ENCODE results near the gene ZDHHC13. TPM values are rescaled to one million over a fixed set of nuclear protein-coding genes. Genes with fewer than 3 reads are reported as not detected.

Gene ZDHHC13
- total and polyA plus RNA-seq, 2 of the 8 experiments (the other 6 are each of a cell fraction or from before 2014, with no cell fraction given) = 22.4 to 24.1 TPM

DNA sequence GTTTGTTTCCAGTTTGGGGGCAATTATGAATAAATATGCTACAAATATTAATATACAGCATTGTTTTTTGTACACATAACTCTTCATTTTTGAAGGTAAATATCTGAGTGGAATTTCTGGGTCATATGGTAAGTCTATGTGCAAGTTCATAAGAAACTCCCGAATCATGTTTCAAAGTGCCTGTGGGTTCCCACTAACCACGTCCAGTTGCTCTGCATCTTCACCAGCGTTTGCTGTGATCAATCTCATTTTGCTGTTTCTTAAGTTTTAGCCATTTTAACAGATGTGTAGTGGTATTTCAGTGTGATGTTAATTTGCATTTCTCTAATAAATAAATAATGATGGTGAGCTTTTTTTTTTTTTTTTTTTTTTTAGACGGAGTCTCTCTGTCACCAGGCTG, 99.1 kb downstream of the ZDHHC13 start:
- no peak overlapping the region for H3K18ac ChIP-seq (ENCODE audit: extremely low read depth, low read length)
- H3K79me2 ChIP-seq (ENCODE audit: control insufficient read depth in 1 of 2, insufficient read depth in 2 of 2, low read length in 2 of 2) = no peaks in the 10 kb centered on the region
- DNase-seq (ENCODE audit: low read depth in 1 of 2, low spot score in 2 of 2) (no peak), FAIRE-seq (no peak)
- H2BK5ac ChIP-seq (ENCODE audit: low read depth, low read length) = no peak overlapping the region
- no peaks in the 10 kb centered on the region for H4K20me1 ChIP-seq (replicated peaks in 1 of 2; ENCODE audit: control insufficient read depth in 1 of 2, insufficient read depth in 2 of 2, low read length in 2 of 2)
- H3K36me3 ChIP-seq (ENCODE audit: control insufficient read depth in 2 of 4, insufficient read depth in 4 of 4, low read length in 3 of 4) = no peaks in the 10 kb centered on the region
- H3K27me3 ChIP-seq (replicated peaks in 1 of 4; ENCODE audit: control insufficient read depth in 3 of 4, extremely low read depth in 1 of 4, insufficient read depth in 3 of 4, low read length in 3 of 4) = no peaks in the 10 kb centered on the region
- no peak overlapping the region for H2AK5ac ChIP-seq (ENCODE audit: low read depth, low read length)
- no peak overlapping the region for H3K27ac ChIP-seq (ENCODE audit: low read depth, low read length)
- no peaks in the 10 kb centered on the region for H3K4me1 ChIP-seq (replicated peaks in 1 of 4; ENCODE audit: control insufficient read depth in 3 of 4, insufficient read depth in 4 of 4, low read length in 3 of 4)
- no peak overlapping the region for H3K4me3 ChIP-seq (ENCODE audit: extremely low read depth in 1 of 4, insufficient read depth in 2 of 4, low read depth in 3 of 4, low read length in 4 of 4)
- no peak overlapping the region for H2BK20ac ChIP-seq (ENCODE audit: low read length)
- H4K91ac ChIP-seq (replicated peaks; ENCODE audit: insufficient read length, low read length) = no peak overlapping the region
- no peaks in the 10 kb centered on the region for H3K9me3 ChIP-seq (ENCODE audit: insufficient read depth in 2 of 2, low read depth in 1 of 2, low read length in 1 of 2)
- H3K4me2 ChIP-seq (ENCODE audit: insufficient read depth in 1 of 2, low read depth in 2 of 2, low read length in 2 of 2) = no peak overlapping the region
- no peak overlapping the region for H2BK15ac ChIP-seq (ENCODE audit: low read length)
- ChIA-PET POLR2A (ENCODE audit: partially characterized antibody) (interaction anchor here (1.1 kb wide), 1 partner anchor 142 kb away, joined by 4 read pairs; no protein-coding TSS in a partner anchor), CTCF (ENCODE audit: partially characterized antibody) (no interaction called here)
- H3K23ac ChIP-seq (ENCODE audit: insufficient read length) = no peak overlapping the region
- H3K56ac ChIP-seq (replicated peaks; ENCODE audit: insufficient read length, low read depth, low read length) = no peak overlapping the region
- H2BK12ac ChIP-seq (ENCODE audit: low read depth, low read length) = no peak overlapping the region
- H2BK120ac ChIP-seq (replicated peaks; ENCODE audit: low read depth, low read length) = no peak overlapping the region
- no peak overlapping the region for H3K9ac ChIP-seq (replicated peaks in 1 of 4; ENCODE audit: extremely low read depth in 1 of 4, low read depth in 3 of 4, low read length in 3 of 4)
- WGBS, 2 experiments (ENCODE audit: extremely low coverage in 1 of 2, insufficient coverage in 1 of 2, insufficient read length in 1 of 2, insufficient replicate concordance in 2 of 2, low coverage in 1 of 2, low lambda C conversion rate in 2 of 2, missing lambda C conversion rate in 1 of 2) = 92% methylated on average over 3 of the region's 4 CpGs; no CpG with 5 or more reads in 1 of the 2 experiments
- H4K8ac ChIP-seq (ENCODE audit: extremely low read depth, insufficient read depth, low read length) = no peak overlapping the region
- H4K5ac ChIP-seq (ENCODE audit: insufficient read length, low read depth, low read length) = no peak overlapping the region
- no peaks in the 10 kb centered on the region for H3K79me1 ChIP-seq (ENCODE audit: low read depth, low read length)
- H3K23me2 ChIP-seq (ENCODE audit: low read depth, low read length) = no peaks in the 10 kb centered on the region
- H2AFZ ChIP-seq (ENCODE audit: low read length) = no peak overlapping the region
- no peak overlapping the region for H3K4ac ChIP-seq (replicated peaks; ENCODE audit: insufficient read length, low read depth, low read length)
- no peak overlapping the region for H3K14ac ChIP-seq (ENCODE audit: insufficient read length)
- TF ChIP-seq RNF2 (IDR thresholded peaks at IDR 0.05; ENCODE audit: borderline replicate concordance, low read depth, low read length, missing control alignments, poor library complexity, severe bottlenecking) (no peak), CEBPB (IDR thresholded peaks at IDR 0.05; ENCODE audit: low read depth, low read length) (no peak), SP1 (IDR thresholded peaks at IDR 0.05; ENCODE audit: low read depth, low read length) (no peak), TAF7 (optimal IDR thresholded peaks at IDR 0.05; ENCODE audit: borderline replicate concordance, low read depth, low read length) (no peak), RAD21 (IDR thresholded peaks at IDR 0.05 in 1 of 2, conservative IDR thresholded peaks at IDR 0.05 in 1 of 2; ENCODE audit: low read depth in 2 of 2, low read length in 2 of 2) (no peak), KDM1A (IDR thresholded peaks at IDR 0.05; ENCODE audit: borderline replicate concordance, low read length) (no peak), ASH2L (IDR thresholded peaks at IDR 0.05; ENCODE audit: low read length) (no peak)
- TF ChIP-seq, protein P1, sequence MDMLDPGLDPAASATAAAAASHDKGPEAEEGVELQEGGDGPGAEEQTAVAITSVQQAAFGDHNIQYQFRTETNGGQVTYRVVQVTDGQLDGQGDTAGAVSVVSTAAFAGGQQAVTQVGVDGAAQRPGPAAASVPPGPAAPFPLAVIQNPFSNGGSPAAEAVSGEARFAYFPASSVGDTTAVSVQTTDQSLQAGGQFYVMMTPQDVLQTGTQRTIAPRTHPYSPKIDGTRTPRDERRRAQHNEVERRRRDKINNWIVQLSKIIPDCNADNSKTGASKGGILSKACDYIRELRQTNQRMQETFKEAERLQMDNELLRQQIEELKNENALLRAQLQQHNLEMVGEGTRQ (IDR thresholded peaks at IDR 0.05; ENCODE audit: low read length) = no peak
